Endothelial cell (in vitro differentiated cells): ENCODE results near the gene STK11IP. TPM values are rescaled to one million over a fixed set of nuclear protein-coding genes. Genes with fewer than 3 reads are reported as not detected.

ENCODE experiments used
- DNase-seq: peaks from one replicate; pipeline ENCODE4 v3.0.0; 2021; ENCODE audit warnings: low spot score
- H3K27ac Mint-ChIP-seq: one replicate; pipeline ENCODE4 v1.8.0; 2021; ENCODE audit warnings: mixed read lengths, inconsistent platforms; ENCODE audit not compliant: unreplicated experiment
- H3K27me3 Mint-ChIP-seq: one replicate; pipeline ENCODE4 v1.8.0; 2021; ENCODE audit warnings: mild to moderate bottlenecking, moderate library complexity, mixed read lengths, inconsistent platforms; ENCODE audit not compliant: unreplicated experiment
- H3K36me3 Mint-ChIP-seq: one replicate; pipeline ENCODE4 v1.8.0; 2021; ENCODE audit warnings: mild to moderate bottlenecking, low read depth, mixed read lengths, inconsistent platforms; ENCODE audit not compliant: unreplicated experiment
- H3K4me1 Mint-ChIP-seq: one replicate; pipeline ENCODE4 v1.8.0; 2021; ENCODE audit warnings: mild to moderate bottlenecking, mixed read lengths, inconsistent platforms; ENCODE audit not compliant: unreplicated experiment
- H3K4me3 Mint-ChIP-seq: one replicate; pipeline ENCODE4 v1.8.0; 2021; ENCODE audit warnings: mild to moderate bottlenecking, mixed read lengths, inconsistent platforms; ENCODE audit not compliant: unreplicated experiment
- H3K9me3 Mint-ChIP-seq: one replicate; pipeline ENCODE4 v1.8.0; 2021; ENCODE audit warnings: mixed read lengths, inconsistent platforms; ENCODE audit not compliant: unreplicated experiment
- total RNA-seq: library from RNA; stranded (reverse); fragmentation: NEBNext Ultra II Directional; extraction: Animal tissue kit (Norgen Biotek cat#: 25700); gene quantifications from one replicate; pipeline ENCODE4 v1.2.1, GENCODE V29; 2021; ENCODE audit not compliant: unreplicated experiment
- TF ChIP-seq, protein P1 (sequence below): fragments of 200-600 bp; sonication (generic); IDR thresholded peaks from one replicate; pipeline ENCODE4 v1.5.0; 2021; ENCODE audit warnings: antibody characterized with exemption; ENCODE audit not compliant: unreplicated experiment

The STK11IP gene
- total RNA-seq, 1 donor from 2014 or later, result 23.8 TPM

- Mint-ChIP-seq H3K27ac (no peak overlapping the region), H3K36me3 (peaks cover 3% of the 10 kb centered on the region), H3K9me3 (no peaks in the 10 kb centered on the region), H3K4me1 (no peaks in the 10 kb centered on the region), H3K4me3 (no peak overlapping the region), H3K27me3 (peaks cover 6% of the 10 kb centered on the region)
- DNase-seq, result no peak
- TF ChIP-seq, protein P1, sequence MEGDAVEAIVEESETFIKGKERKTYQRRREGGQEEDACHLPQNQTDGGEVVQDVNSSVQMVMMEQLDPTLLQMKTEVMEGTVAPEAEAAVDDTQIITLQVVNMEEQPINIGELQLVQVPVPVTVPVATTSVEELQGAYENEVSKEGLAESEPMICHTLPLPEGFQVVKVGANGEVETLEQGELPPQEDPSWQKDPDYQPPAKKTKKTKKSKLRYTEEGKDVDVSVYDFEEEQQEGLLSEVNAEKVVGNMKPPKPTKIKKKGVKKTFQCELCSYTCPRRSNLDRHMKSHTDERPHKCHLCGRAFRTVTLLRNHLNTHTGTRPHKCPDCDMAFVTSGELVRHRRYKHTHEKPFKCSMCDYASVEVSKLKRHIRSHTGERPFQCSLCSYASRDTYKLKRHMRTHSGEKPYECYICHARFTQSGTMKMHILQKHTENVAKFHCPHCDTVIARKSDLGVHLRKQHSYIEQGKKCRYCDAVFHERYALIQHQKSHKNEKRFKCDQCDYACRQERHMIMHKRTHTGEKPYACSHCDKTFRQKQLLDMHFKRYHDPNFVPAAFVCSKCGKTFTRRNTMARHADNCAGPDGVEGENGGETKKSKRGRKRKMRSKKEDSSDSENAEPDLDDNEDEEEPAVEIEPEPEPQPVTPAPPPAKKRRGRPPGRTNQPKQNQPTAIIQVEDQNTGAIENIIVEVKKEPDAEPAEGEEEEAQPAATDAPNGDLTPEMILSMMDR, result no peak
Measured at GRCh38 chr2:219622472-219622871, 24.8 kb downstream of the STK11IP start.

GRCh38 chr2:219624565-219624964 is 26.9 kb downstream of the STK11IP start:
- H3K9me3 Mint-ChIP-seq, result no peaks in the 10 kb centered on the region
- DNase-seq, result no peak
- TF ChIP-seq, protein P1, result no peak
- no peaks in the 10 kb centered on the region for H3K4me1 Mint-ChIP-seq
- no peak overlapping the region for H3K27ac Mint-ChIP-seq
- H3K36me3 Mint-ChIP-seq, result peaks cover 3% of the 10 kb centered on the region
- H3K27me3 Mint-ChIP-seq, result peaks cover 10% of the 10 kb centered on the region
- no peak overlapping the region for H3K4me3 Mint-ChIP-seq

DNA sequence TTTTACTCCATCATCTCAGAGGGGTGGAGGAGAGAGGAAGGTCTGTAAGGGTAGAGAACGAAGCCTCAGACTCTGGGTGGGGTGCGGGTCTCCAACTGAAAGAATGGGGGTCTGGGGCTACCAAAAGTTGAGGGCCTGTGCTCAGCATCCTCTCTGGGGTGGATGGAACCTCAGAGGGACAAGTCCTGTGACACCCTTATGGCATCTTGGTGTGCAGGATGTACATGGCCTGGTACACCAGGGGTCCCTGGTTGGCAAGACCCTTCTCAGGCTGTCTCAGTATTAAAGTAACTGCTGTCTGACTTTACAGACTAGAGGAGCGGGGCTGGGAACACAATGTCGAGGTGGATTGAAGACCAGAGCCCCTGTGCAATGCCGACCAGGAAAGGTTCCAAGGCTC is 27.5 kb downstream of the STK11IP start:
- H3K27ac Mint-ChIP-seq, result no peak overlapping the region
- no peak overlapping the region for H3K4me3 Mint-ChIP-seq
- H3K9me3 Mint-ChIP-seq, result no peaks in the 10 kb centered on the region
- peaks cover 10% of the 10 kb centered on the region for H3K27me3 Mint-ChIP-seq
- no peak for DNase-seq
- H3K4me1 Mint-ChIP-seq, result no peaks in the 10 kb centered on the region
- TF ChIP-seq, protein P1, result no peak
- H3K36me3 Mint-ChIP-seq, result peaks cover 3% of the 10 kb centered on the region

DNA sequence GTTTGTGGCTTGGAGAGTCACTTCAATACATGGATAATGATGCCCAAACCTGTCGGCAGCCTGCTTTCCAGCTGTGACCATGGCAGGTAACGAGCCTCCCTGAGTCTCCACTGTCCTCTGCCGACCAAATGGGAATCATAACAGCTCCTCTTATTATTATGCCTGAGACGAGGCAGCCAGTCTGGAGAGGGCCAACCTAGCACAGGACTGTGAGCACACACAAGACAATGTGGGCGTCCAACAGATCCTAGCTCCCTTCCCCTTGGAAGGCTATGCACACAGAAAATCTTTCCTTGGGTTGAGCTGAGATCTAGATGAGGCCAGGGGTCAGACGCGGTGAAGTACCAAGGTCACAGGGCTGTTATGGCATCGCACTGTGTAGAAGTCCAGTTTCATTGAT is 28.9 kb downstream of the STK11IP start:
- TF ChIP-seq, protein P1, result no peak
- H3K27me3 Mint-ChIP-seq, result peaks cover 14% of the 10 kb centered on the region
- no peak for DNase-seq
- H3K9me3 Mint-ChIP-seq, result no peaks in the 10 kb centered on the region
- peak overlapping the region; percentile 62 for H3K4me3 Mint-ChIP-seq
- H3K36me3 Mint-ChIP-seq, result peaks cover 3% of the 10 kb centered on the region
- H3K27ac Mint-ChIP-seq, result no peak overlapping the region
- no peaks in the 10 kb centered on the region for H3K4me1 Mint-ChIP-seq

GRCh38 chr2:219627103-219628100 is 29.7 kb downstream of the STK11IP start, which contains the start of gene SLC4A3:
Gene SLC4A3, plus strand, starts transcription at chr2:219627630. Its CDS starts 363 bp downstream, at chr2:219627993.
- DNase-seq, result peak; percentile 36
- H3K27ac Mint-ChIP-seq, result no peak within 1 kb of the TSS

More at GRCh38 chr2:219627103-219628100, 29.7 kb downstream of the STK11IP start, which contains the start of gene SLC4A3:
- Mint-ChIP-seq H3K4me1 (no peaks in the 10 kb centered on the region), H3K4me3 (peak within 1 kb of the TSS; percentile 62), H3K36me3 (peaks cover 3% of the 10 kb centered on the region), H3K9me3 (no peaks in the 10 kb centered on the region), H3K27me3 (peaks cover 14% of the 10 kb centered on the region)
- TF ChIP-seq, protein P1, result no peak
